Mesenchymal stem cell (in vitro differentiated cells and primary cell): Measurements from ENCODE around the gene MPDU1.

ENCODE experiments used
- DNase-seq: peaks from one replicate; pipeline ENCODE4 v3.0.0-alpha.2; 2013
- H2AFZ ChIP-seq: one replicate; pipeline ENCODE4 v1.6.1; 2013; ENCODE audit warnings: low read depth, mild to moderate bottlenecking, control low read depth, inconsistent platforms, low read length, moderate library complexity
- H2AK5ac ChIP-seq: 2 replicates; pipeline ENCODE4 v1.6.1; 2013; ENCODE audit warnings: low read length, moderate library complexity, mild to moderate bottlenecking, inconsistent platforms; ENCODE audit not compliant: severe bottlenecking
- H2BK120ac ChIP-seq: one replicate; pipeline ENCODE4 v1.6.1; 2013; ENCODE audit warnings: low read depth, mild to moderate bottlenecking, inconsistent platforms, low read length, moderate library complexity
- H2BK12ac ChIP-seq, 2 experiments: one replicate each; pipeline ENCODE4 v1.6.1; 2013; ENCODE audit warnings: inconsistent platforms in 2 of 2, low read length in 2 of 2, mild to moderate bottlenecking in 2 of 2, moderate library complexity in 2 of 2, control low read depth in 1 of 2
- H2BK15ac ChIP-seq: one replicate; pipeline ENCODE4 v1.6.1; 2013; ENCODE audit warnings: mild to moderate bottlenecking, low read depth, inconsistent platforms; ENCODE audit not compliant: poor library complexity, severe bottlenecking
- H2BK5ac ChIP-seq: 2 replicates; pipeline ENCODE4 v1.6.1; 2013; ENCODE audit warnings: low read depth, mild to moderate bottlenecking, low read length, control low read depth, inconsistent platforms; ENCODE audit not compliant: poor library complexity, severe bottlenecking
- H3K14ac ChIP-seq, 2 experiments: one replicate each; pipeline ENCODE4 v1.6.1; 2013; ENCODE audit warnings: inconsistent platforms in 2 of 2, low read length in 2 of 2, control low read depth in 1 of 2, mild to moderate bottlenecking in 1 of 2, moderate library complexity in 1 of 2
- H3K18ac ChIP-seq, 2 experiments: one replicate each; pipeline ENCODE4 v1.6.1; 2013; ENCODE audit warnings: inconsistent platforms in 2 of 2, low read length in 2 of 2, control low read depth in 1 of 2, low read depth in 1 of 2, mild to moderate bottlenecking in 1 of 2
- H3K23ac ChIP-seq, 2 experiments: one replicate each; pipeline ENCODE4 v1.6.1; 2013; ENCODE audit warnings: inconsistent platforms in 2 of 2, low read length in 2 of 2, mild to moderate bottlenecking in 2 of 2, moderate library complexity in 2 of 2, control low read depth in 1 of 2
- H3K27ac ChIP-seq: 2 replicates; pipeline ENCODE4 v1.5.1; 2013; ENCODE audit warnings: mild to moderate bottlenecking, moderate library complexity, low read length, control low read depth, inconsistent platforms; ENCODE audit not compliant: poor library complexity, severe bottlenecking
- H3K27me3 ChIP-seq, 2 experiments: 2 replicates each; pipeline versions ENCODE4 v1.6.1 to v1.7.0; 2013; ENCODE audit warnings: low read length in 2 of 2, mild to moderate bottlenecking in 2 of 2, moderate library complexity in 2 of 2, control low read depth in 1 of 2, inconsistent platforms in 1 of 2; ENCODE audit not compliant: control insufficient read depth in 1 of 2, insufficient read depth in 1 of 2
- H3K36me3 ChIP-seq, 2 experiments: 2 replicates each; pipeline versions ENCODE4 v1.6.1 to v1.7.0; 2013; ENCODE audit warnings: low read length in 2 of 2, control low read depth in 1 of 2, inconsistent platforms in 1 of 2, low read depth in 1 of 2, mild to moderate bottlenecking in 1 of 2; ENCODE audit not compliant: insufficient read depth in 2 of 2, control insufficient read depth in 1 of 2
- H3K4ac ChIP-seq, 2 experiments: one replicate each; pipeline ENCODE4 v1.6.1; 2013; ENCODE audit warnings: inconsistent platforms in 2 of 2, low read length in 2 of 2, mild to moderate bottlenecking in 2 of 2, moderate library complexity in 2 of 2, control low read depth in 1 of 2, low read depth in 1 of 2
- H3K4me1 ChIP-seq: 2 replicates; pipeline ENCODE4 v1.6.1; 2013; ENCODE audit warnings: low read depth, low read length, control low read depth; ENCODE audit not compliant: control insufficient read depth, insufficient read depth
- H3K4me2 ChIP-seq: 2 replicates; pipeline ENCODE4 v1.6.1; 2013; ENCODE audit warnings: low read length, mild to moderate bottlenecking, inconsistent platforms; ENCODE audit not compliant: poor library complexity, severe bottlenecking
- H3K4me3 ChIP-seq, 2 experiments: 2 replicates each; pipeline versions ENCODE4 v1.5.1 to v1.7.0; 2013; ENCODE audit warnings: low read length in 2 of 2, mild to moderate bottlenecking in 2 of 2, control low read depth in 1 of 2, low read depth in 1 of 2; ENCODE audit not compliant: insufficient read depth in 1 of 2
- H3K79me1 ChIP-seq: replicated peaks from 2 replicates; pipeline ENCODE4 v1.6.1; 2013; ENCODE audit warnings: mild to moderate bottlenecking, control low read depth, low read length, inconsistent platforms; ENCODE audit not compliant: poor library complexity, severe bottlenecking
- H3K9ac ChIP-seq: 2 replicates; pipeline ENCODE4 v1.7.0; 2013; ENCODE audit warnings: mild to moderate bottlenecking, low read length, moderate library complexity
- H3K9me3 ChIP-seq: 2 replicates; pipeline ENCODE4 v1.7.0; 2013; ENCODE audit warnings: mild to moderate bottlenecking, low read length; ENCODE audit not compliant: control insufficient read depth
- H4K8ac ChIP-seq: one replicate; pipeline ENCODE4 v1.6.1; 2013; ENCODE audit warnings: inconsistent platforms, mild to moderate bottlenecking, low read length, moderate library complexity
- H4K91ac ChIP-seq: one replicate; pipeline ENCODE4 v1.6.1; 2013; ENCODE audit warnings: mild to moderate bottlenecking, low read length, inconsistent platforms
- WGBS: methylation state at CpG from one replicate; pipeline ENCODE4 v1.1.7; 2013; ENCODE audit warnings: mixed read lengths; 5-methylcytosine and 5-hydroxymethylcytosine counted together

Gene MPDU1

DNA sequence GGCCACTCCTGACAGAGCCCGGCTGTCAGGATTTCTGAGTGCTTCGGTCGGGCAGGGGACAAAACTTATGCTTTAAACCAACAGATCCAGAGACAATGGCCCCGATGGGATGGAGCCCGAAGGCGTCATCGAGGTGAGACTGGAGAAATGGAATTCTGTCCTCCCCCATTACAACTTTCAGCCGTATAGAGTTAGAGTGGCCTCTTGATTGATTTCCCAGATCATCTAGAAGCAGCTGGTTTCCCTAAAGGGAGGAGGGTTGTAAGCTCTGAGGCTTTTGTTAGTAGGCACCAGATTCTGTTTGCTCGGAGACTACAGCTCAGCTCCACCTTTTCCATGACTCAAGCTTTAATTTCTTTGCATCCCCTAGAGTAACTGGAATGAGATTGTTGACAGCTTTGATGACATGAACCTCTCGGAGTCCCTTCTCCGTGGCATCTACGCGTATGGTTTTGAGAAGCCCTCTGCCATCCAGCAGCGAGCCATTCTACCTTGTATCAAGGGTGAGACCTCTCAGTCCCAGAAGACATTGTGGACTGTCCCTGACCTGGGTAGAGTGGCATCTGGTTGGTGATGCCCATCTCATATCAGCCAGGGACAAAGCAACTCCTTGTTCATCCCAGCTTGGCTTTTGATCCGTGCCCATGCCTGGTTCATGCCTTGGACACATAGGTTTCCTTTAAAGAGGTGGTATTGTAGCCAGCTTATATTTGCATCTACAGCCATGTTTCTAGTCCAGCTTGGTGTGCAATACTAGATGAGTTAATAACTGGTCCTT, 9.3 kb upstream of the MPDU1 start:
- Histone ChIP-seq H3K18ac (peak overlapping the region in 1 of 2 experiments; percentile 28), H4K91ac (no peak overlapping the region), H2BK12ac (no peak overlapping the region), H3K4me2 (peak overlapping the region; percentile 47), H3K4ac (no peak overlapping the region), H2BK15ac (no peak overlapping the region), H2BK120ac (no peak overlapping the region), H3K27ac (peak overlapping the region; percentile 14), H3K23ac (peak overlapping the region in 1 of 2 experiments; percentile 2), H3K4me1 (peaks cover 24% of the 10 kb centered on the region), H2BK5ac (no peak overlapping the region), H3K14ac (peak overlapping the region in 1 of 2 experiments; percentile 6), H2AK5ac (no peak overlapping the region), H3K79me1 (peaks cover 12% of the 10 kb centered on the region), H3K9ac (peak overlapping the region; percentile 98), H2AFZ (no peak overlapping the region), H3K9me3 (no peaks in the 10 kb centered on the region), H4K8ac (no peak overlapping the region), H3K27me3 (no peaks in the 10 kb centered on the region), H3K4me3 (peak overlapping the region; percentile 94 to 100), H3K36me3 (peaks cover 69 to 75% of the 10 kb centered on the region in 2 experiments)
- no peak for DNase-seq
- 45% methylated on average over 11 of the region's 15 CpGs for WGBS

DNA sequence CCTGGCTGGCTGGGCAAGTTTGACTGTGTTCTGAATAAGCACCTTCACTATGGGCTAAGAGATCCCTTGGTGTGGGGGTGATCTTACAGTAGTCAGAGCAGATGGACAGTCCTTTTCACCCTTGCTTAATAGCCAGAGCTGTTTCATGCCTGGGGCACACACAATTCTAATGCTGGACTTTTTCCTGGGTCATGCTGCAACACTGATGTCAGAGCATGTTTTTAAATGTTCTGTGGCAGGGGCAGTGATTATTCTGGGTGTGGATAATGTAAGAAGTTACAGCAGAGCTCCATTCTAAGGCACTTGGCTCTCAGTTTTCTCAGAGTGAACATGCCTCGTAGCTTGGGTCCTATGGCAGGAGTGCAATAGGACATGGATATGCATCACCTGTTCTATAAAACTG, 8.2 kb upstream of the MPDU1 start:
- H3K14ac ChIP-seq, result no peak overlapping the region
- peaks cover 64 to 74% of the 10 kb centered on the region in 2 experiments for H3K36me3 ChIP-seq
- no peak overlapping the region for H2AFZ ChIP-seq
- H3K4me3 ChIP-seq, result peak overlapping the region in 1 of 2 experiments; percentile 94
- H2BK5ac ChIP-seq, result no peak overlapping the region
- H3K79me1 ChIP-seq, result peaks cover 5% of the 10 kb centered on the region
- H2AK5ac ChIP-seq, result no peak overlapping the region
- peaks cover 29% of the 10 kb centered on the region for H3K4me1 ChIP-seq
- H3K4me2 ChIP-seq, result no peak overlapping the region
- H3K23ac ChIP-seq, result no peak overlapping the region
- H3K9me3 ChIP-seq, result no peaks in the 10 kb centered on the region
- H4K8ac ChIP-seq, result no peak overlapping the region
- no peak overlapping the region for H3K18ac ChIP-seq
- no peak overlapping the region for H4K91ac ChIP-seq
- H2BK120ac ChIP-seq, result no peak overlapping the region
- H3K4ac ChIP-seq, result no peak overlapping the region
- 83% methylated on average over 1 of the region's 1 CpG for WGBS
- H3K27ac ChIP-seq, result no peak overlapping the region
- H3K9ac ChIP-seq, result peak overlapping the region; percentile 98
- H3K27me3 ChIP-seq, result no peaks in the 10 kb centered on the region
- no peak overlapping the region for H2BK15ac ChIP-seq
- H2BK12ac ChIP-seq, result no peak overlapping the region
- DNase-seq, result no peak

DNA sequence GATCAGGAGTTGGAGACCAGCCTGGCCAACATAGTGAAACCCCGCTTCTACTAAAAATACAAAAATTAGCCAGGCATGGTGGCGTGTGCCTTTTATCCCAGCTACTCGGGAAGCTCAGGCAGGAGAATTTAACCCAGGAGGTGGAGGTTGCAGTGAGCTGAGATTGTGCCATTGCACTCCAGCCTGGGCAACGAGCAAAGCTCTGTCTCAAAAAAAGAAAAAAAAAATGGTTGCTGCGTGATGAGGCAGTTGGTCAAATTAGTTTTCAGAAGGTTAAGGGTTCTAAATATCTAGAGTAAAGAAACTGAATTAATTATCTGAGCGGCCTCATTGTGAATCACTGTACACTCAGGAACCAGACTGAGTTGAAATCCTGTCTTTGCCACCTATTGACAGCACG, 7.7 kb upstream of the MPDU1 start:
- Histone ChIP-seq H3K14ac (no peak overlapping the region), H3K4me2 (no peak overlapping the region), H3K18ac (no peak overlapping the region), H2BK12ac (no peak overlapping the region), H2AK5ac (no peak overlapping the region), H3K9me3 (no peaks in the 10 kb centered on the region), H3K79me1 (peaks cover 2% of the 10 kb centered on the region), H2BK5ac (no peak overlapping the region), H3K4me1 (peaks cover 29% of the 10 kb centered on the region), H3K4ac (no peak overlapping the region), H4K8ac (no peak overlapping the region), H3K27ac (no peak overlapping the region), H3K4me3 (peak overlapping the region in 1 of 2 experiments; percentile 94), H2AFZ (no peak overlapping the region), H3K23ac (no peak overlapping the region), H3K36me3 (peaks cover 59 to 73% of the 10 kb centered on the region in 2 experiments), H4K91ac (no peak overlapping the region), H2BK15ac (no peak overlapping the region), H2BK120ac (no peak overlapping the region), H3K9ac (peak overlapping the region; percentile 98), H3K27me3 (no peaks in the 10 kb centered on the region)
- 93% methylated on average over 7 of the region's 7 CpGs for WGBS
- DNase-seq, result no peak

DNA sequence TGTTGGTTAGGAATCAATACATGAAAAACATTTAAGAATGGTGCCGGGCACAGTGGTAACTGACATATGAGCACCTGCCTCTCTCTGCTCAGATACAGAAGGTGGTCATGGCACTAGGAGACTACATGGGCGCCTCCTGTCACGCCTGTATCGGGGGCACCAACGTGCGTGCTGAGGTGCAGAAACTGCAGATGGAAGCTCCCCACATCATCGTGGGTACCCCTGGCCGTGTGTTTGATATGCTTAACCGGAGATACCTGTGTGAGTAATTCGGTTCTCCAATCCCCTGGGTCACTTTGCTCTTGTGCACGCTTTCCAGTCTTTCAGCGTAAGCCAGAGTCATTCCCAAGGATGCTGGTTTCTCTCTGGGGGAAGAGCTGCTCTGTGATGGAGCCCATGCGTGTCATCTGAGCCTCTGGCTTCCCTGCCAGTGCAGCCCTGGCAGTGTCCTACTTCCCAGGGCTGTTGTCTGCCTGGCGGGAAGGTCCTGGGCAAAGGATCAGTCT, 7.2 kb upstream of the MPDU1 start:
- no peak overlapping the region for H2BK12ac ChIP-seq
- H3K9me3 ChIP-seq, result no peaks in the 10 kb centered on the region
- peak overlapping the region; percentile 98 for H3K9ac ChIP-seq
- H3K4me3 ChIP-seq, result no peak overlapping the region
- H3K14ac ChIP-seq, result no peak overlapping the region
- H2BK5ac ChIP-seq, result no peak overlapping the region
- H3K23ac ChIP-seq, result no peak overlapping the region
- no peaks in the 10 kb centered on the region for H3K27me3 ChIP-seq
- no peak overlapping the region for H4K91ac ChIP-seq
- H2AK5ac ChIP-seq, result no peak overlapping the region
- no peak overlapping the region for H3K4me2 ChIP-seq
- WGBS, result 94% methylated on average over 14 of the region's 14 CpGs
- H2BK15ac ChIP-seq, result no peak overlapping the region
- no peak overlapping the region for H3K18ac ChIP-seq
- no peak for DNase-seq
- no peak overlapping the region for H4K8ac ChIP-seq
- H3K36me3 ChIP-seq, result peaks cover 54 to 71% of the 10 kb centered on the region in 2 experiments
- peaks cover 28% of the 10 kb centered on the region for H3K4me1 ChIP-seq
- H3K27ac ChIP-seq, result no peak overlapping the region
- no peak overlapping the region for H2BK120ac ChIP-seq
- no peak overlapping the region for H3K4ac ChIP-seq
- H2AFZ ChIP-seq, result no peak overlapping the region
- no peaks in the 10 kb centered on the region for H3K79me1 ChIP-seq
